Measurements from ENCODE around the gene BTBD16.

The BTBD16 gene

GRCh38 chr10:122338609-122339441 is 67.7 kb downstream of the BTBD16 start:
- TF ChIP-seq, protein P1, sequence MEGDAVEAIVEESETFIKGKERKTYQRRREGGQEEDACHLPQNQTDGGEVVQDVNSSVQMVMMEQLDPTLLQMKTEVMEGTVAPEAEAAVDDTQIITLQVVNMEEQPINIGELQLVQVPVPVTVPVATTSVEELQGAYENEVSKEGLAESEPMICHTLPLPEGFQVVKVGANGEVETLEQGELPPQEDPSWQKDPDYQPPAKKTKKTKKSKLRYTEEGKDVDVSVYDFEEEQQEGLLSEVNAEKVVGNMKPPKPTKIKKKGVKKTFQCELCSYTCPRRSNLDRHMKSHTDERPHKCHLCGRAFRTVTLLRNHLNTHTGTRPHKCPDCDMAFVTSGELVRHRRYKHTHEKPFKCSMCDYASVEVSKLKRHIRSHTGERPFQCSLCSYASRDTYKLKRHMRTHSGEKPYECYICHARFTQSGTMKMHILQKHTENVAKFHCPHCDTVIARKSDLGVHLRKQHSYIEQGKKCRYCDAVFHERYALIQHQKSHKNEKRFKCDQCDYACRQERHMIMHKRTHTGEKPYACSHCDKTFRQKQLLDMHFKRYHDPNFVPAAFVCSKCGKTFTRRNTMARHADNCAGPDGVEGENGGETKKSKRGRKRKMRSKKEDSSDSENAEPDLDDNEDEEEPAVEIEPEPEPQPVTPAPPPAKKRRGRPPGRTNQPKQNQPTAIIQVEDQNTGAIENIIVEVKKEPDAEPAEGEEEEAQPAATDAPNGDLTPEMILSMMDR (IDR thresholded peaks at IDR 0.05; ENCODE audit: insufficient read depth, low read length, missing control alignments): no peak
- CTCF ChIA-PET: interaction anchor here (0.7 to 4.1 kb wide), 9 partner anchors 8 to 1390 kb away, joined by 3 to 29 read pairs (median 3); no protein-coding TSS in a partner anchor
- DNase-seq (ENCODE audit: low read depth, low spot score): no peak
- no peak overlapping the region for H3K4me3 ChIP-seq (ENCODE audit: low read depth, low read length)
- POLR2A ChIA-PET: no interaction called here

GRCh38 chr10:122341141-122341810 is 70.2 kb downstream of the BTBD16 start:
- TF ChIP-seq, protein P1 (IDR thresholded peaks at IDR 0.05; ENCODE audit: insufficient read depth, low read length, missing control alignments): no peak
- no peak overlapping the region for H3K4me3 ChIP-seq (ENCODE audit: low read depth, low read length)
- no peak for DNase-seq (ENCODE audit: low read depth, low spot score)
- ChIA-PET POLR2A (no interaction called here), CTCF (interaction anchor here (0.7 to 4.4 kb wide), 7 partner anchors 26 to 224 kb away, joined by 3 to 99 read pairs (median 8); no protein-coding TSS in a partner anchor)

- ChIA-PET POLR2A (no interaction called here), CTCF (interaction anchor here (0.5 to 4.4 kb wide), 39 partner anchors 9 to 357 kb away, joined by 3 to 99 read pairs (median 5); partner anchors contain the start of genes ARMS2, C10orf120 and PLEKHA1)
- H3K4me3 ChIP-seq (ENCODE audit: low read depth, low read length): no peak overlapping the region
- peak; percentile 5 for DNase-seq (ENCODE audit: low read depth, low spot score)
- TF ChIP-seq, protein P1 (IDR thresholded peaks at IDR 0.05; ENCODE audit: insufficient read depth, low read length, missing control alignments): peak; percentile 60
These were observed 71.4 kb downstream of the BTBD16 start for GRCh38 chr10:122342293-122343134.

DNA sequence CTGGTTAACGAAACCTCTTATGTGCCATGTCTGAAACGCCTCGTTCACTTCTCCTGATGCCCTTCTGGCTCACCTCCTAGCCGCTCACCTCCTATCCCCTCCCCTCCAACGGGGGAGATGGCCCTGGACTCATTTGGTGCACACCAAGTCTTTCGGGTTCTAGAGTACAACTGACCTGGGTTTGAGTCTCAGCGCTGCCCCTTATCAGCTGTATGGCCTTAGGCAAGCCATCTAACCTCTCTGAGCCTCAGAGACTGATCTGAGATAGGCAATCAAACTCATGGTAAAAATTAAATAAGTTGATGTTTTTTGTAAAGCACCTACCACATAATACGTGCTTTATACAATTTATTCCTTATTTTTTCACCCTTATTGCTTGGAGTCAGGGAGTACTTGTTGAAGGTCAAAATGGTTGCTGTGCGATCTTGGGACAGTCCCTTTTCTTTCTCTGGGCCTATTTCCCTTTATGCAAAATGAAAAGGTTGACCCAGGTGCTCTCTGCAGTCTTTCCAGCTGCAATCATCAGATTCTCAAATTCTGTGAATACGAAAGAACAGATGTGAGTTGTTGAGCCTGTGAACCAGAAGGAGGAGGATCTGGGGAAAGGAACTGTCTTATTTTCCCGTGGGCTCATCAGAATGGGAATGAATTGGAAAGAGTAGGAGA is 72.2 kb downstream of the BTBD16 start:
- ChIA-PET CTCF (interaction anchor here (0.5 to 4.4 kb wide), 44 partner anchors 8 to 357 kb away, joined by 3 to 99 read pairs (median 5); partner anchors contain the start of genes ARMS2, C10orf120 and PLEKHA1), POLR2A (no interaction called here)
- DNase-seq (ENCODE audit: low read depth, low spot score): no peak
- H3K4me3 ChIP-seq (ENCODE audit: low read depth, low read length): no peak overlapping the region
- TF ChIP-seq, protein P1 (IDR thresholded peaks at IDR 0.05; ENCODE audit: insufficient read depth, low read length, missing control alignments): no peak

- ChIA-PET POLR2A (no interaction called here), CTCF (interaction anchor here (0.6 to 4.4 kb wide), 17 partner anchors 8 to 222 kb away, joined by 3 to 99 read pairs (median 5); partner anchors contain the start of gene PLEKHA1)
- H3K4me3 ChIP-seq (ENCODE audit: low read depth, low read length): no peak overlapping the region
- no peak for DNase-seq (ENCODE audit: low read depth, low spot score)
- TF ChIP-seq, protein P1 (IDR thresholded peaks at IDR 0.05; ENCODE audit: insufficient read depth, low read length, missing control alignments): no peak
These were observed 72.8 kb downstream of the BTBD16 start for GRCh38 chr10:122343936-122344335.
